PC-9 (cell line): Measurements from ENCODE around the gene COL16A1. TPM values are rescaled to one million over a fixed set of nuclear protein-coding genes. Genes with fewer than 3 reads are reported as not detected.

Source experiments
- BruUV-seq: library from RNA; stranded (reverse); fragments of 400-500 nt; replicated peaks from 2 replicates; lab custom pipeline; 2021; lab: Mats Ljungman, UMichigan
- CTCF ChIA-PET: fragments of 300-600 bp; sonication (Branson Sonifier 250); formaldehyde crosslinking; loops from one replicate; lab custom pipeline; 2022; ENCODE audit warnings: antibody characterized with exemption; lab: Charles Lee
- POLR2A ChIA-PET: fragments of 300-600 bp; sonication (Branson Sonifier 250); formaldehyde crosslinking; loops from one replicate; lab custom pipeline; 2022; ENCODE audit warnings: antibody characterized with exemption; ENCODE audit not compliant: unreplicated experiment; lab: Charles Lee
- DNase-seq, 2 experiments: peaks; one replicate each; pipeline versions ENCODE4 v3.0.0 to v3.0.0-alpha.2; 2015 to 2022; ENCODE audit warnings: mixed read lengths in 1 of 2
- H2AFZ ChIP-seq: fragments of 200-600 bp; sonication (generic); 2 replicates; pipeline ENCODE4 v1.8.1; 2017; ENCODE audit warnings: antibody characterized with exemption
- H3F3A ChIP-seq: fragments of 200-600 bp; sonication (generic); 2 replicates; pipeline ENCODE4 v1.8.1; 2017; ENCODE audit warnings: antibody characterized with exemption, mild to moderate bottlenecking, low read depth; ENCODE audit not compliant: insufficient read depth
- H3K27ac ChIP-seq: fragments of 200-600 bp; sonication (generic); 2 replicates; pipeline ENCODE4 v1.6.1; 2016; ENCODE audit warnings: mixed run types
- H3K27me3 ChIP-seq: fragments of 200-600 bp; sonication (generic); 2 replicates; pipeline ENCODE4 v1.6.1; 2016; ENCODE audit warnings: low read depth, mixed run types; ENCODE audit not compliant: insufficient read depth
- H3K36me3 ChIP-seq: fragments of 200-600 bp; sonication (generic); 2 replicates; pipeline ENCODE4 v1.6.1; 2016; ENCODE audit warnings: low read depth, mixed run types
- H3K4me1 ChIP-seq: fragments of 200-600 bp; sonication (generic); replicated peaks from 2 replicates; pipeline ENCODE4 v1.6.1; 2016; ENCODE audit warnings: mixed run types; ENCODE audit not compliant: insufficient read depth
- H3K4me2 ChIP-seq: fragments of 200-600 bp; sonication (generic); 2 replicates; pipeline ENCODE4 v1.6.1; 2017; ENCODE audit warnings: mixed run types
- H3K4me3 ChIP-seq: fragments of 200-600 bp; sonication (generic); 2 replicates; pipeline ENCODE4 v1.6.1; 2016; ENCODE audit warnings: mixed run types
- H3K79me2 ChIP-seq: fragments of 200-600 bp; sonication (generic); 2 replicates; pipeline ENCODE4 v1.6.1; 2017; ENCODE audit warnings: low read depth, mixed run types
- H3K9me2 ChIP-seq: fragments of 200-600 bp; sonication (generic); 2 replicates; pipeline ENCODE4 v1.8.1; 2017; ENCODE audit warnings: mild to moderate bottlenecking; ENCODE audit not compliant: insufficient read depth
- H3K9me3 ChIP-seq: fragments of 200-600 bp; sonication (generic); 2 replicates; pipeline ENCODE4 v1.8.1; 2016; ENCODE audit warnings: low read depth; ENCODE audit not compliant: insufficient read depth
- H4K20me1 ChIP-seq: fragments of 200-600 bp; sonication (generic); 2 replicates; pipeline ENCODE4 v1.8.1; 2017; ENCODE audit not compliant: insufficient read depth
- EZH2 ChIP-seq: fragments of 200-600 bp; sonication (generic); IDR thresholded peaks from 2 replicates; pipeline ENCODE4 v1.8.0; 2017; ENCODE audit warnings: antibody characterized with exemption, low read depth
- intact Hi-C: fragments of 100-400 bp; cut with micrococcal nuclease; formaldehyde crosslinking; loops from one replicate; pipeline ENCODE4 v1.10.0; 2022; ENCODE audit not compliant: unreplicated experiment
- total RNA-seq: library from RNA; stranded (reverse); gene quantifications from 2 replicates; pipeline ENCODE4 v1.2.3, GENCODE V29; 2021
- TF ChIP-seq, protein P1 (sequence below): fragments of 200-600 bp; sonication (generic); conservative IDR thresholded peaks from 2 replicates; pipeline ENCODE4 v1.6.1; 2017; ENCODE audit warnings: mixed run types, antibody characterized with exemption, mild to moderate bottlenecking, moderate library complexity

Gene COL16A1
- total RNA-seq, 1 experiment from 2014 or later: 4.8 TPM

DNA sequence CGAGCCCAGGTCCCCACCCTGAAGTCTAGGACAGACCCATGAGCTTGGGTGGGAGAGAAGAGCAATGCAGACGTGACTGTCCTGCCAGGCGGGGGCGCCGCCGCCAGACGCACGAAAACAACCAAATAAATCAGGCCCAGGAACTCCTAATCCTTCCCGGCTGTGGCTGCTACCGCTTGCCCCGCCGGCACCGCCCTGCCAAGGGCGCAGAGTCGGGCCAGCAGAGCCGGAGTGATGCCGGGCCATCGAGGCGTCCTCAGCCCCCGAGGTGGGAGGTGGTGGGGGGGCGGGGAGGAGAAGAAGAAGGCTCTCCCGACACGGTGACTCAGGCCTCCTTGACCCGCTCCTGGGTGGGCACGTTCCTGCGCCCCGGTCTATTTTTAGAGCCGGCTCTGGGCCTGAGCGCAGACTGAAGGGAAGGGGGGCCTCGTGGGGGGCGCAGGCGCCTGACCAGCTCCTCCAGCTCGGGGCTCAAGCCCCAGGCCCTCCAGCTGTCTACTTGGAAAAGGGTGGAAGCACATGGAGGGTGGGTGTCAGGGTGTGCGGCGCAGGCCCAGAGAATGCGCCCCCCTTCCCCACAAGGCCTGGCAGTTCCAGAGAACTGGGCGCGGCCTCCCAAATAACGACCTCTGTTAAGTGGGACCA lies 10.7 kb upstream of the COL16A1 start:
- Histone ChIP-seq H3K9me2 (no peaks in the 10 kb centered on the region), H3F3A (peaks cover 44% of the 10 kb centered on the region), H3K27ac (no peak overlapping the region), H2AFZ (peak overlapping the region; percentile 93), H3K9me3 (no peaks in the 10 kb centered on the region), H3K4me2 (peak overlapping the region; percentile 89), H3K27me3 (peaks cover 4% of the 10 kb centered on the region; the same call in 1 of the 2 replicates), H4K20me1 (no peaks in the 10 kb centered on the region), H3K4me1 (peaks cover 45% of the 10 kb centered on the region), H3K79me2 (no peaks in the 10 kb centered on the region), H3K4me3 (peak overlapping the region; percentile 59), H3K36me3 (no peaks in the 10 kb centered on the region)
- peak; percentile 36 to 46 for DNase-seq
- intact Hi-C loops: loop anchor here (1.0 to 10.0 kb wide), 5 partner anchors 48 to 530 kb away; partner anchors contain the start of gene ADGRB2
- ChIA-PET POLR2A (interaction anchor here (0.7 kb wide), 1 partner anchor 394 kb away, joined by 3 read pairs; no protein-coding TSS in a partner anchor), CTCF (interaction anchor here (0.8 kb wide), 1 partner anchor 9 kb away, joined by 3 read pairs; no protein-coding TSS in a partner anchor)
- no TSS peak for BruUV-seq
- TF ChIP-seq, protein P1, sequence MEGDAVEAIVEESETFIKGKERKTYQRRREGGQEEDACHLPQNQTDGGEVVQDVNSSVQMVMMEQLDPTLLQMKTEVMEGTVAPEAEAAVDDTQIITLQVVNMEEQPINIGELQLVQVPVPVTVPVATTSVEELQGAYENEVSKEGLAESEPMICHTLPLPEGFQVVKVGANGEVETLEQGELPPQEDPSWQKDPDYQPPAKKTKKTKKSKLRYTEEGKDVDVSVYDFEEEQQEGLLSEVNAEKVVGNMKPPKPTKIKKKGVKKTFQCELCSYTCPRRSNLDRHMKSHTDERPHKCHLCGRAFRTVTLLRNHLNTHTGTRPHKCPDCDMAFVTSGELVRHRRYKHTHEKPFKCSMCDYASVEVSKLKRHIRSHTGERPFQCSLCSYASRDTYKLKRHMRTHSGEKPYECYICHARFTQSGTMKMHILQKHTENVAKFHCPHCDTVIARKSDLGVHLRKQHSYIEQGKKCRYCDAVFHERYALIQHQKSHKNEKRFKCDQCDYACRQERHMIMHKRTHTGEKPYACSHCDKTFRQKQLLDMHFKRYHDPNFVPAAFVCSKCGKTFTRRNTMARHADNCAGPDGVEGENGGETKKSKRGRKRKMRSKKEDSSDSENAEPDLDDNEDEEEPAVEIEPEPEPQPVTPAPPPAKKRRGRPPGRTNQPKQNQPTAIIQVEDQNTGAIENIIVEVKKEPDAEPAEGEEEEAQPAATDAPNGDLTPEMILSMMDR: no peak; the same call in 1 of the 2 replicates
- no peak for TF ChIP-seq EZH2

DNA sequence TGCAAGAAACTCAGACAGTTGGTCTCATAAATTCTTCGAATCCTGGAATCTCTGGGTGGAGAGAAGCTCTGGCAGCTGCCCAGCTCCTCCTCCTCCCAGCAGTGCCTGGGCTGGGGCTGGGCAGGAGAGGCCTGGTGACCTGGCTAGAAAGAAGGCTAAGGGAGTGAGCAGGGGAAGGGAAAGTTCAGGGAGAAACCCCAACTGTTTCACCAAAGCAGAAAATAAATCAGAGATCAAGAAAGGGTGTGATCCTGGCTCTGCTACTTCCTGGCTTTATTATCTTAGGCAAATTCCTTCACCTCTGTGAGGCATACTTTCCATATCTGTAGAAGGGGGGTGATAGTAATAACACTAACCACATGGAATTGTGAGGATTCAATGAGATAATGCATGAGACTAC lies 8.8 kb upstream of the COL16A1 start:
- Histone ChIP-seq H4K20me1 (no peaks in the 10 kb centered on the region), H3K27me3 (no peaks in the 10 kb centered on the region), H3F3A (peaks cover 52% of the 10 kb centered on the region), H2AFZ (no peak overlapping the region), H3K4me2 (peak overlapping the region; percentile 32), H3K27ac (peak overlapping the region; percentile 56), H3K9me2 (no peaks in the 10 kb centered on the region), H3K4me1 (peaks cover 53% of the 10 kb centered on the region), H3K4me3 (no peak overlapping the region), H3K79me2 (no peaks in the 10 kb centered on the region), H3K9me3 (no peaks in the 10 kb centered on the region), H3K36me3 (no peaks in the 10 kb centered on the region)
- POLR2A ChIA-PET: interaction anchor here (0.6 to 1.0 kb wide), 8 partner anchors 12 to 467 kb away, joined by 3 to 7 read pairs (median 3); partner anchors contain the start of gene TXLNA
- DNase-seq: peak; percentile 77 to 88
- TF ChIP-seq, protein P1: 0 out of 2 replicates have a peak, but pooled peaks have one; percentile 3
- TF ChIP-seq EZH2: no peak
- BruUV-seq: no TSS peak
- CTCF ChIA-PET: interaction anchor here (0.5 to 1.0 kb wide), 4 partner anchors 12 to 290 kb away, joined by 3 to 5 read pairs (median 4); no protein-coding TSS in a partner anchor
- intact Hi-C loops: loop anchor here (10.0 kb wide), 2 partner anchors 148 to 528 kb away; no protein-coding TSS in a partner anchor

DNA sequence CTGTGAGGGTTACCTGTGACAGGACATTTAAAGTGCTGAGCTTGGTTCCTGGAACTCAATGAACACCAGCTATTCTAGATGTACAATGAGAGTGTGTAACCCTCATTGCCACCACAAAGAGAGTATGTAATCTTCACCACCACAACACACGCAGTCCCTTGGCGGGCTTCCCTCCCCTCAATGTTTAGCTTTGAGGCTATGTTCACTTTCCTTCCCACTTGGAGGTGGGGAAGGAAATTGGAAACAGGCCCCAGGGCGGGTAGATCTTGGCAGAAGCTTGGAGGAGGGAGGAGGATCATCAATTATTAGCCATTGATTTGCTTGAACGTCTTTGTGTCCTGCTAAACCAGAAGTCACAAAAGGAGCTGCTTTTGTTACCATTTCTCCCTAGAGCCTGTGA lies 8.3 kb upstream of the COL16A1 start:
- ChIA-PET CTCF (interaction anchor here (0.5 to 1.0 kb wide), 2 partner anchors 11 to 46 kb away, joined by 3 to 4 read pairs; no protein-coding TSS in a partner anchor), POLR2A (interaction anchor here (0.6 to 1.0 kb wide), 4 partner anchors 11 to 48 kb away, joined by 3 to 4 read pairs (median 3); no protein-coding TSS in a partner anchor)
- no peaks in the 10 kb centered on the region for H4K20me1 ChIP-seq
- H3K9me2 ChIP-seq: no peaks in the 10 kb centered on the region
- H3K4me1 ChIP-seq: peaks cover 48% of the 10 kb centered on the region
- H3K4me2 ChIP-seq: peak overlapping the region; percentile 32
- no peaks in the 10 kb centered on the region for H3K9me3 ChIP-seq
- H3K4me3 ChIP-seq: no peak overlapping the region
- H3K27ac ChIP-seq: peak overlapping the region; percentile 56
- intact Hi-C loops: loop anchor here (10.0 kb wide), 2 partner anchors 147 to 527 kb away; no protein-coding TSS in a partner anchor
- TF ChIP-seq, protein P1: 0 out of 2 replicates have a peak, but pooled peaks have one; percentile 3
- no peak for TF ChIP-seq EZH2
- no peak for DNase-seq
- no peaks in the 10 kb centered on the region for H3K36me3 ChIP-seq
- no peaks in the 10 kb centered on the region for H3K79me2 ChIP-seq
- peaks cover 51% of the 10 kb centered on the region for H3F3A ChIP-seq
- H3K27me3 ChIP-seq: no peaks in the 10 kb centered on the region
- no TSS peak for BruUV-seq
- no peak overlapping the region for H2AFZ ChIP-seq
